ENCODE results near the gene PRKCE. TPM values are rescaled to one million over a fixed set of nuclear protein-coding genes. Genes with fewer than 3 reads are reported as not detected.

Gene PRKCE
- total RNA-seq, 1 donor from 2014 or later: 21.0 TPM

DNA sequence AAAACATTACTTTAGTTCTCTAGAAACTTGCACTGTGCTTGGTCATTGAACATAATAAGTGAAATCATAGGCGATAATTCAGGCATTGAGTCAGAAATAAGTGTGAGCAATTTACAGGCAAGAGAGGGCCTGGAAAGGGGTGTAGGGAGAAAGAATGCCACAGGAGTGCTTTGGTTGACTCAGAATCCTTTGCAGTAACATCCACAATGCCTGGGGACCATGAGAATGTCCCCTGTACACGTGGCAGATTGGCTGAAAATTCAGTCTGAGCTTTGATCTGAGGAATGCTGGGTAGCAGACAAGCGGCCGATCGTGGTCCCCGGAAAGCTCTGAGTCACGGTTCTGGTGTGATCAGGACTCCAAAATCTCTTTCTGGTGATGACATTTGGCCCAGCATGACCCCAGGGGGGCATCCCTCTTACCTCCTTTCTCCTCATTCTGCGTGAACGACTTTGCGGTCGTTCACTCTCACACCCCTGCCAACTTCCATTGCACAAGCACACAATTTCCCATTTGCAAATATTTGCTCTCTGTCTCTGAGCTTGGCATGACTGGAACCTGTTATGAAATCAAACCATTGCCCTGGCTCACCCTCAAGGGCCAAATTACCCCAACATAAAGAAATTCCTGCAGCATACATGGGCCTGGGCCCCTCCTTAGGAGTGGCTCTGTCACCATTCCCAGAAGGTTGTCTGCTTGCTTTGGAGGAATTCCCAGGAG is 340.7 kb downstream of the PRKCE start:
- H3K4me3 ChIP-seq (ENCODE audit: low read depth, low read length): no peak overlapping the region
- DNase-seq (ENCODE audit: low read depth): no peak
- TF ChIP-seq, protein P1, sequence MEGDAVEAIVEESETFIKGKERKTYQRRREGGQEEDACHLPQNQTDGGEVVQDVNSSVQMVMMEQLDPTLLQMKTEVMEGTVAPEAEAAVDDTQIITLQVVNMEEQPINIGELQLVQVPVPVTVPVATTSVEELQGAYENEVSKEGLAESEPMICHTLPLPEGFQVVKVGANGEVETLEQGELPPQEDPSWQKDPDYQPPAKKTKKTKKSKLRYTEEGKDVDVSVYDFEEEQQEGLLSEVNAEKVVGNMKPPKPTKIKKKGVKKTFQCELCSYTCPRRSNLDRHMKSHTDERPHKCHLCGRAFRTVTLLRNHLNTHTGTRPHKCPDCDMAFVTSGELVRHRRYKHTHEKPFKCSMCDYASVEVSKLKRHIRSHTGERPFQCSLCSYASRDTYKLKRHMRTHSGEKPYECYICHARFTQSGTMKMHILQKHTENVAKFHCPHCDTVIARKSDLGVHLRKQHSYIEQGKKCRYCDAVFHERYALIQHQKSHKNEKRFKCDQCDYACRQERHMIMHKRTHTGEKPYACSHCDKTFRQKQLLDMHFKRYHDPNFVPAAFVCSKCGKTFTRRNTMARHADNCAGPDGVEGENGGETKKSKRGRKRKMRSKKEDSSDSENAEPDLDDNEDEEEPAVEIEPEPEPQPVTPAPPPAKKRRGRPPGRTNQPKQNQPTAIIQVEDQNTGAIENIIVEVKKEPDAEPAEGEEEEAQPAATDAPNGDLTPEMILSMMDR (IDR thresholded peaks at IDR 0.05; ENCODE audit: insufficient read depth, low read length, poor library complexity, severe bottlenecking): no peak
- H3K36me3 ChIP-seq (ENCODE audit: control insufficient read depth, insufficient read depth, low read length): no peaks in the 10 kb centered on the region
- no peaks in the 10 kb centered on the region for H3K27me3 ChIP-seq (ENCODE audit: control insufficient read depth, insufficient read depth, low read length)

DNA sequence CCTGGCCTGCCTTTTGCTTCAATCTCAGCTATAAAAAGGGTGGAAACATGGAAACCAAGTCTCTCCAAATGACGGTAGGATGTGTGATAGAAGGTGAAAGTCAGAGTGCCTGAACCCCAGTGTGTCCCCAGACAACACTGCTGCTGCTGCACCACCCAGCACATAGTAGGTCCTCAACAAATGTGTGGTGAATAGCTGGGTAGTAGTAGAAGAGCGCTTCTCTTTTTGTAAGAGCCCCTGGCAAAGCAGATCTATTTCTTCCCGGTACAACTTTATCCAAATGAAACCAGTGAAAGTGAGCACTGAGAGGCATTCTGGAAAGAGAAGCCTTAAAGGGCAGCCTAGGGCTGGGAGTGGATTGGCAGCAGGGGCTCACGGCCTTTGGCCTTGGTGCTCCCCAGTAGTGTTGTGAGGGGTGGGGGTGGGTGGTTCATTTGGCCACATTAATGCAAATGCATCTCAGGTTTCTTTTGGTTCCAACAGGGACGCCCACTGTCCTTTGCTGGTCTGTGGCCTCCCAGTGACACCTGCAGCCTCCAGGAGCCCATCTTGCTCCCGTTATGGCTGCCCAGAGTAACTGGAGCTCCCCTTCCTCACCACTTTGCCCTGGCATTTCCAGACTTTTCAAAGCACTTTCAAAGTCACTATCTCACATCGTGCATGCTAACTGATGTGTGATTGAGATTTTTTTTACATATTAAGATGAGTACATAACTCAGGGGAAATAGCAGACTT is 341.4 kb downstream of the PRKCE start:
- TF ChIP-seq, protein P1 (IDR thresholded peaks at IDR 0.05; ENCODE audit: insufficient read depth, low read length, poor library complexity, severe bottlenecking): no peak
- H3K4me3 ChIP-seq (ENCODE audit: low read depth, low read length): no peak overlapping the region
- no peaks in the 10 kb centered on the region for H3K27me3 ChIP-seq (ENCODE audit: control insufficient read depth, insufficient read depth, low read length)
- DNase-seq (ENCODE audit: low read depth): no peak
- no peaks in the 10 kb centered on the region for H3K36me3 ChIP-seq (ENCODE audit: control insufficient read depth, insufficient read depth, low read length)

DNA sequence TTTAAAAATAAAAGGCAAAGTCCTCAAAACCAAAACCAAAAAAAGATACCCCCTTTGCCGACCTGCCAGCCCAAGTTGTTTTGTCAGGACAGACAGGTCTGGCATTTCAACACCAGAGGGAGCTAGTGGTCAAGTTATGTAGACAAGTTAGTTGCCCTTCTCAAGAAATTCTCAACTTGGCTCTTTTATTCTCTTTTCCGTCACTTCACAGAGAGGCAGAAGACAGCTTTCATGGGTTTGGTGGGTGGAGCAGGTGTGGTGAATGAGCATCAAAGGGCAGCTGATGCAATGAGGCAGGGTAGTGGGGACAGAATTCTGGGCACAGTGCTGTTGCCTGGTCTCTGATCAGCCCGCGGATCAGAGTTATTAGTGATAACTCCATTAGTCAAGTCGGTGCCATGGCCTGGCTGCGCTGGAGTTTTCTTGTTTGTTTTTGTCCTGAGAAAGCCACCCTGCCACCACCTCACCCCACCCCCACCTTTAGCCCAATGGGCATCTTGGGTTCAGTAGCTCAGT is 342.1 kb downstream of the PRKCE start:
- TF ChIP-seq, protein P1 (IDR thresholded peaks at IDR 0.05; ENCODE audit: insufficient read depth, low read length, poor library complexity, severe bottlenecking): peak; percentile 74
- DNase-seq (ENCODE audit: low read depth): no peak
- Histone ChIP-seq H3K36me3 (ENCODE audit: control insufficient read depth, insufficient read depth, low read length) (no peaks in the 10 kb centered on the region), H3K27me3 (ENCODE audit: control insufficient read depth, insufficient read depth, low read length) (no peaks in the 10 kb centered on the region), H3K4me3 (ENCODE audit: low read depth, low read length) (no peak overlapping the region)

DNA sequence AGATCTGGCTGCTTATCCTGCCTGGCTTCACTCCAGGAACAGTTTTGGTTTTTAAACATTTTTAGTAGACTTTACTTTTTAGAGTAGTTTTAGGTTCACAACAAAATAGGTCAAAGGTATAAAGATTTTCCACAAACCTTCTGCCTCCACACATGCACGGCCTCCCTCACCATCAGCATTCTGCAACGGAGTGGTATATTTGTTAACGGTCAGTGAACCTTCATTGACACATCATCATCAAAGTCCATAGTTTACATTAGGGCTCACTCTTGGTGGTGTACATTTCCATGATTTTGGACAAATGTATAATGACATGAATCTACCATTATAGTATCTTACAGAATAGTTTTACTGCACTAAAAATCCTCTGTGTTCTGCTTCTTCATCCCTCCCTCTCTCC is 342.6 kb downstream of the PRKCE start:
- H3K4me3 ChIP-seq (ENCODE audit: low read depth, low read length): no peak overlapping the region
- no peaks in the 10 kb centered on the region for H3K36me3 ChIP-seq (ENCODE audit: control insufficient read depth, insufficient read depth, low read length)
- no peaks in the 10 kb centered on the region for H3K27me3 ChIP-seq (ENCODE audit: control insufficient read depth, insufficient read depth, low read length)
- DNase-seq (ENCODE audit: low read depth): no peak
- TF ChIP-seq, protein P1 (IDR thresholded peaks at IDR 0.05; ENCODE audit: insufficient read depth, low read length, poor library complexity, severe bottlenecking): no peak

DNA sequence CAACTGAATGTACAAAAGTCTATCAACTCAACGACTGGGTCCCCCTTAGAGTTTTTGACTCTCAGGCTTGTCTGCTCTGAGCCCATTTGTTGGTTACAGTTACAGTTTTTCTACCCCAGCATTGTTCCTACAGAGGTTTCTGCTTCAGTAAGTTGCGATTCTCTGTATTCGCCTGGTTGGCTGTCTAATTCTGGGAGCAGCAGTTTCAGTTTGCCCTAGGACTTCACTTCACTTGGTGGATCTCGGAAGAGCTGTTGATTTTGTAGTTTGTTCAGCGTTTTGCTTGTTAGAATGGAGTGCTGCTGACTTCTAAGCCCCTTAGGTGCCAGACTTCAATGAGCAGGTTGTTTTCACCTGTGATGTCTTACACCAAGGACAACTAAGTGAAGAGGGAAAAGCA is 349.2 kb downstream of the PRKCE start:
- TF ChIP-seq, protein P1 (IDR thresholded peaks at IDR 0.05; ENCODE audit: insufficient read depth, low read length, poor library complexity, severe bottlenecking): no peak
- Histone ChIP-seq H3K27me3 (ENCODE audit: control insufficient read depth, insufficient read depth, low read length) (no peaks in the 10 kb centered on the region), H3K4me3 (ENCODE audit: low read depth, low read length) (no peak overlapping the region), H3K36me3 (ENCODE audit: control insufficient read depth, insufficient read depth, low read length) (no peaks in the 10 kb centered on the region)
- DNase-seq (ENCODE audit: low read depth): no peak
